Stromal cell of bone marrow (primary cell): ENCODE results near the gene MUC5AC.

Experiments used
- DNase-seq: peaks from one replicate; pipeline ENCODE4 v3.0.0-alpha.2; 2012; ENCODE audit warnings: low read depth

Gene MUC5AC

DNA sequence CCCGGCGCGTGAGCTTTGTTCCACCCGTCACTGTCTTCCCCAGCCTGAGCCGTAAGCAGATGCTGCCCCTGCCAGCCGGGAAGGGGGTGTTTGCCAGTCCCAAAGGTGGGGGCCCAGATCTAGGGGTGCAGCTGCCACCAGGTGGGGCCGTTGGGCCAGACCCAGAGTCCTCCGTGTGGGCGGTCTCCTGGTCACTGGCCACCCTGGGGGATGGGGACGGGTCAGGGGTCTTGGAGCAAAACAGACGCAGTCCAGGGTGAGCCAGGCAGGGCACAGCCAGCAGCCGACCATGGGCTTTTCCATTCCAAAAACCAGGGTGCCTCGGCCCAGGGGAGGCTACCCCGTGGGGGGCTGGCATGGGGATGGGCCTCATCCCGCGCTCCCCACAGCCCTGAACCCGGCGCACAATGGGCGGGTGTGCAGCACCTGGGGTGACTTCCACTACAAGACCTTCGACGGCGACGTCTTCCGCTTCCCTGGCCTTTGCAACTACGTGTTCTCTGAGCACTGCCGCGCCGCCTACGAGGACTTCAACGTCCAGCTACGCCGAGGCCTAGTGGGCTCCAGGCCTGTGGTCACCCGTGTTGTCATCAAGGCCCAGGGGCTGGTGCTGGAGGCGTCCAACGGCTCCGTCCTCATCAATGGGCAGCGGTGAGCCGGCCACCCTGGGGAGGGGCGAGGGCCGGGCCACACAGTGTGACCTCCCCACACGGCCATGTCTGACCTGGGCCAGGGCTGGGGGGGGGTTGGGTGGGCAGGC is 68.7 kb downstream of the MUC5AC start:
- DNase-seq, result no peak

DNA sequence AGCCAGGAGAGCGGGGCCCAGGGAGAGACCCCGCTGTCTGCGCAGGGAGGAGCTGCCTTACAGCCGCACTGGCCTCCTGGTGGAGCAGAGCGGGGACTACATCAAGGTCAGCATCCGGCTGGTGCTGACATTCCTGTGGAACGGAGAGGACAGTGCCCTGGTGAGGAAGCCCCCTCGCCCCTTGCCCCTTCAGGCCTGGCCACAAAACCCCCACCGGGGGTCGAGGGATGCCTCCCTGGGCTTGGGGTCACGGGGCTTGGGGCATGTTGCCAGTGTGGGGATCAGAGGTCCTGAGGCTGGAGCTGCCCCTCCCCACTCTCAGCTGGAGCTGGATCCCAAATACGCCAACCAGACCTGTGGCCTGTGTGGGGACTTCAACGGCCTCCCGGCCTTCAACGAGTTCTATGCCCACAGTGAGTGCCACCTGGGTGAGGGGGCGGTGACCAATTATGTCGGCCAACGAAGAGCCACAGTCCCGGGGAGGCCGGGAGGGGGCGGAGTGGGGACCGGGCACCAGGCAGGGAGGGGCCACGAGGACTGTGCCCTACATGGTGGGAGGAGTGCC is 69.3 kb downstream of the MUC5AC start:
- no peak for DNase-seq

DNA sequence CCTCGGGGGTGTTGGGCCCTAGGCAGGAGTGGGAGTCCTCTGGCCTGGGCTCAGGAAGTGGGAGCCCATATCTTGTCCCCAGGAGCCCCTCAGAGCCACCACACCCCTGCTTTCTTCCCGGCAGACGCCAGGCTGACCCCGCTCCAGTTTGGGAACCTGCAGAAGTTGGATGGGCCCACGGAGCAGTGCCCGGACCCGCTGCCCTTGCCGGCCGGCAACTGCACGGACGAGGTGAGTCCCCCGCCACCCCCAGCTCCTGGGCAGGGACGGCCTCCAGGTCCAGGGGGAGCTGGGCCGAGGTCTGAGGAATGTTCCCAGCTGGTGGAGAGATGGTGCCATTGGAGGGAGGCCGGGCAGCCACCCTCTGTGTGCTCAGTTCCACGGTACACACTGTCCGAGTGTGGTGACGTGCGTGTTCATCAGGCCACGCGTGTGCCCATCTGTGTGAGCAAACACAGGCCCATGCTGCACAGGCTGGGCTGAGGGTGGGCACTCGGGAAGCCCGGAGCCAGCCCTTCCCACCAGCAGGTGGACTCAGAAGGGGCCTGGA is 69.9 kb downstream of the MUC5AC start:
- no peak for DNase-seq

DNA sequence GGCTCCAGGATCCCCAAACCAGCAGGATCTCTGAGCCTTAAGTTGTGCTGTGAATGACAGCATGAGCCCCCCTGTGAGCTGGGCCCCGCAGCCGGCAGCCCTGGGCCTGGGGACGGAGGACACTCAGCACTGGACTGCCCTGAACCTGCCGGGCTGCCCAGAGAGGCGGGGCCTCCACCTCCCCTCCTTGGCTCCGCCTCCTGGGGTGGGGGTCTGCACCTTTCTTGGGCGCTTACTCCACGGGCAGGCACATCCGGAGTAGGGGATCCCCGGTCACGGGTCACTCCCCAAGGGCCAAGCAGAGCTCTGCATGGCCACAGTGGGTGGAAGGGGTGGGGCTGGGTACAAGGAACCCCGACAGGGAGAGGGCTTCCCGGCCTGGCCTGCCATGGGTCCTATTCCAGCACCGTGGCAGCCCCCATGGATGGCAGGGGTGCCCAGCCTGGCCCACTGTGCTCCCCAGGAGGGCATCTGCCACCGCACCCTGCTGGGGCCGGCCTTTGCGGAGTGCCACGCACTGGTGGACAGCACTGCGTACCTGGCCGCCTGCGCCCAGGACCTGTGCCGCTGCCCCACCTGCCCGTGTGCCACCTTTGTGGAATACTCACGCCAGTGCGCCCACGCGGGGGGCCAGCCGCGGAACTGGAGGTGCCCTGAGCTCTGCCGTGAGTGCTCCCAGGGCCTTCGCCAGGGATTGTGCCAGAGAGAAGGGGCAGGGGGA is 70.5 kb downstream of the MUC5AC start:
- no peak for DNase-seq

DNA sequence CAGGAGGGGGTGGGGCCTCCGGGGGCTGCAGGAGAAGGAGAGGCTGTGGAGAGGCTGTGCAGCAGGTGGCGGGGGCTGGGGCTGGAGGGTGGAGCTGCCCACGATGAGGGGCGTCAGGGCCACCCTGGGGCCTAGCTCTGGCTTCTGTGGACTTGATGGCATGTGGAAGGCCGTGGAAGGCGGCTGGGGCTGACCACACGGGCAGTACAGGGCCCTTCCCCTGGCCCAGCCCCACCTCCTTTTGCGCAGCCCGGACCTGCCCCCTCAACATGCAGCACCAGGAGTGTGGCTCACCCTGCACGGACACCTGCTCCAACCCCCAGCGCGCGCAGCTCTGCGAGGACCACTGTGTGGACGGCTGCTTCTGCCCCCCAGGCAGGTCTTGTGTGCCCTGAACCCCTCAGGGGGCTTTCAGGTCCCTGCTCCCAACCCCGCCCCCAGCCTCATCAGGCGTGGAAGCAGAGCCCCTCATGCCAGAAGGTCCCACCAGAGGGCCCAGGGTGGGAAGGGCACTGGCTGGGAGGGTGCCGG is 71.2 kb downstream of the MUC5AC start:
- no peak for DNase-seq

DNA sequence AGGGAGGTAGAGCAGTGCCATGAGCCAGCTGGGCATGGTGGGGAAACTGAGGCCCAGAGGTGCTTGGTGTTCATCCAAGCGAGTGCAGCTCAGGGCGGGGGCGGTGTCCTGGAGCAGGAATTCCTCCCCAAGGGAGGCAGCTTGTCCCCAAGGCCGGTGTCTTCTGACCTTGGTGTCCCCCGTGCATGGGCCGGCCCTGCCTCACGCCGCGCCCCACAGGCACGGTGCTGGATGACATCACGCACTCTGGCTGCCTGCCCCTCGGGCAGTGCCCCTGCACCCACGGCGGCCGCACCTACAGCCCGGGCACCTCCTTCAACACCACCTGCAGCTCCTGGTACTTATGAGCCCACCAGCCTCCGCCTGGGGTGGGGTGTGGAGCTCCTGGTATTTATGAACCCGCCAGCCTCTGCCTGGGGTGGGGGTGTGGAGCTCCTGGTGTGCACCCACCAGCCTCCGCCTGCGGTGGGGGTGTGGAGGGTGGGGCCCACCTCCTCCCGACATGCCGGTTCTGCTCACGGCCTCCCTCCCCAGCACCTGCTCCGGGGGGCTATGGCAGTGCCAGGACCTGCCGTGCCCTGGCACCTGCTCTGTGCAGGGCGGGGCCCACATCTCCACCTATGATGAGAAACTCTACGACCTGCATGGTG is 71.8 kb downstream of the MUC5AC start:
- DNase-seq, result no peak

DNA sequence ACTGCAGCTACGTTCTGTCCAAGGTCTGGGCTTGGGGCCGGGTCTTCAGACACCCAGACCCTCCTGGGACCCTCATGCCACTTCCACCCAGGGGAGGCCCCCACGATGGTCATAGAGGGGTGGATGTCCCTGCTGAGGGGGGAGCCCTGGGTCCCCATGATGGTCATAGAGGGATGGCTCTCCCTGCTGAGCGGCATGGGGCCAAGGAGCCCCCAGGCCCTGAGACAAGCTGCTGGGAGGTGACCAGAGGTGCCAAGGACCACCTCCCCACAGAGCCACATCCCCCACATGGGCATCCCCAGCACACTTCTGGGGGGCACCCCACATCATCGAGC is 72.3 kb downstream of the MUC5AC start:
- DNase-seq, result no peak

DNA sequence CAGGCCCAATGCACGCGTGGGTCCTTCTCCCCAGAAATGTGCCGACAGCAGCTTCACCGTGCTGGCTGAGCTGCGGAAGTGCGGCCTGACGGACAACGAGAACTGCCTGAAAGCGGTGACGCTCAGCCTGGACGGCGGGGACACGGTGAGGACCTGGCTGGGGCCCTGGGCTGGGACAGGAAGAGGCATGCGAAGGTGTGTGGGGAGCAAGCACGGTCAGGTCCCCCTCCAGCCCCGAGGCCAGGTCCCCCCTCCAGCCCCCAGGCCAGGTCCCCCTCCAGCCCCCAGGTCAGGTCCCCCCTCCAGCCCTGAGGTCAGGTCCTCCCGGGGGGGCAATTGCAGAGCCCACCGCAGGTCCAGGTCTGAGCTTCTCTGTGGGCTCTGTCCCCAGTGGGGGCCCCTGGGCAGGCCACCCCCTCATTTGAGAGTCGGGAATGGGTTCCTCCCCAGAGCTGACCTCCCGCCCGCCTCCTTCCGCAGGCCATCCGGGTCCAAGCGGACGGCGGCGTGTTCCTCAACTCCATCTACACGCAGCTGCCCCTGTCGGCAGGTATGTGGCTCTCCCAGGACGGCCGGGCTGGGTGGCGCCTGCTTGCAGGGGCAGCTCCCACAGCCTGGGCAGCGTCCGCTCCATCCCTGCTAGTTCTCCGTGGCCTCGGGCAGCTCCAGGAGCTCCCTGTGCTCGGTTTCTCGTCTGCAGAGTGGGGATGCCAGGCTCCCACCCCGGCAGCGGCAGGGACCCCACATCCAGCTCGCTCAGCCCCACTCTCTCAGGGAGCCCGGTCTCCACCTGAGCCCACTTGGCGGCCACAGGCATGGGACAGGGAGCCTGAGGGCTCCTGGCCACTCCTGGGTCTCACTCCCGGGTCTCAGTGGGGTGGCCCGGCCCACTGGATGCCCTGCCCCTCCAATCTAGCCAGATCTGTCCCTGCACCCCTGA is 73.0 kb downstream of the MUC5AC start:
- no peak for DNase-seq

DNA sequence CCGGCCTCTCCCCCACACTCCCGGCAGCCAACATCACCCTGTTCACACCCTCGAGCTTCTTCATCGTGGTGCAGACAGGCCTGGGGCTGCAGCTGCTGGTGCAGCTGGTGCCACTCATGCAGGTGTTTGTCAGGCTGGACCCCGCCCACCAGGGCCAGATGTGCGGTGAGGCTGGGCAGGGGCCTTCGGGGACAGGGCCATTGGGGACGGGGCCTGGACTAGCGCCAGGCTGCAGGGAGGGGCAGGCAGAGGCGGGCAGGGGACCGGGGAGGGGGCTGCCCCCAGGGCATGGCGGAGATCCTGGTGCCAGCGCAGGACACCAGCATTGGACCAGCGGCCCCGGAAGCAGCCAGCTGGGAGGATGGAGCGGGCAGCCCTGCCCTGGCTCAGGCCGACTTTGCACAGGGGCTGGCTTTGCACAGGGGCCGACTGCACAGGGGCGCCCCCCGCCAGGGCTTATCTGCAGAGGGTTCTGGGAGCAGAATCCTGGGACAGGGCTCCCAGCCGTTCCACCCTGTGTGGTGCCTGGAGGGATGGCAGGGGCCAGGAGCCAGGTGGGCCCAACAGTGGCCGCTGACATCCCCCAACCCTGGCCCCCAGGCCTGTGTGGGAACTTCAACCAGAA is 73.8 kb downstream of the MUC5AC start:
- no peak for DNase-seq

DNA sequence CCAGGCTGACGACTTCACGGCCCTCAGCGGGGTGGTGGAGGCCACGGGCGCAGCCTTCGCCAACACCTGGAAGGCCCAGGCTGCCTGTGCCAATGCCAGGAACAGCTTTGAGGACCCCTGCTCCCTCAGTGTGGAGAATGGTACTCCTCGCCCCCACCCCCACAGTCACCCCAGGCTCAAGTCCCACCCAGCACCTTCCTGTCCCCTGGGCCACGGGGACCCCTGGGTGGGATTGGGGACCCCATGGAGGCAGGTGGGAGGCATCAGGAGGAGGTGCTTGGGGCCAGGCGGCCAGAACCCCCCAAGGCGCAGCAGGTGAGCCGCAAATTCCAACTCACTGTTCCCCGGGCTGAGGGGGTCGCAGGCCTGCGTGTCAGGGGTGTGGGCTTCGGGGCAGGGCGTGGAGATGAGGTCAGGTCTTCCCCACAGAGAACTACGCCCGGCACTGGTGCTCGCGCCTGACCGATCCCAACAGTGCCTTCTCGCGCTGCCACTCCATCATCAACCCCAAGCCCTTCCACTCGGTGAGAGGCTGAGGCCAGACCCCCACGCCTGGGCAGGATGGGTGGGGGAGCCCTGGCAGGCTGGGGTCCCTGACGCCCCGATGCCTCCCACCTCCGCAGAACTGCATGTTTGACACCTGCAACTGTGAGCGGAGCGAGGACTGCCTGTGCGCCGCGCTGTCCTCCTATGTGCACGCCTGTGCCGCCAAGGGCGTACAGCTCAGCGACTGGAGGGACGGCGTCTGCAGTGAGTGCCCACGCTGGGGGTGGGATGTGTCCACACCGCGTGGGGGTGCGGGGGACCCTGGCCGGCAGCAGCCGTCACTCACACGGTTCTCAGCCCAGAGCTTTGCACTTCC is 74.5 kb downstream of the MUC5AC start:
- DNase-seq, result no peak

DNA sequence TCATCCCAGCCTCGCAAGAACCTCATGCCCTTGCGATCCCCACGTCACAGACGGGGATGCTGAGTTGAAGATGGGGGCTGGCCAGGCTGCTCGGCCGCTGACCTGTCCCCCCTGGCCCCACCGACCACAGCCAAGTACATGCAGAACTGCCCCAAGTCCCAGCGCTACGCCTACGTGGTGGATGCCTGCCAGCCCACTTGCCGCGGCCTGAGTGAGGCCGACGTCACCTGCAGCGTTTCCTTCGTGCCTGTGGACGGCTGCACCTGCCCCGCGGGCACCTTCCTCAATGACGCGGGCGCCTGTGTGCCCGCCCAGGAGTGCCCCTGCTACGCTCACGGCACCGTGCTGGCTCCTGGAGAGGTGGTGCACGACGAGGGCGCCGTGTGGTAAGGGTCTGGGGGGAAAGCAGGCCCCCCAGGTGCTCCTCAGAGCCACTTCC is 75.1 kb downstream of the MUC5AC start:
- no peak for DNase-seq

DNA sequence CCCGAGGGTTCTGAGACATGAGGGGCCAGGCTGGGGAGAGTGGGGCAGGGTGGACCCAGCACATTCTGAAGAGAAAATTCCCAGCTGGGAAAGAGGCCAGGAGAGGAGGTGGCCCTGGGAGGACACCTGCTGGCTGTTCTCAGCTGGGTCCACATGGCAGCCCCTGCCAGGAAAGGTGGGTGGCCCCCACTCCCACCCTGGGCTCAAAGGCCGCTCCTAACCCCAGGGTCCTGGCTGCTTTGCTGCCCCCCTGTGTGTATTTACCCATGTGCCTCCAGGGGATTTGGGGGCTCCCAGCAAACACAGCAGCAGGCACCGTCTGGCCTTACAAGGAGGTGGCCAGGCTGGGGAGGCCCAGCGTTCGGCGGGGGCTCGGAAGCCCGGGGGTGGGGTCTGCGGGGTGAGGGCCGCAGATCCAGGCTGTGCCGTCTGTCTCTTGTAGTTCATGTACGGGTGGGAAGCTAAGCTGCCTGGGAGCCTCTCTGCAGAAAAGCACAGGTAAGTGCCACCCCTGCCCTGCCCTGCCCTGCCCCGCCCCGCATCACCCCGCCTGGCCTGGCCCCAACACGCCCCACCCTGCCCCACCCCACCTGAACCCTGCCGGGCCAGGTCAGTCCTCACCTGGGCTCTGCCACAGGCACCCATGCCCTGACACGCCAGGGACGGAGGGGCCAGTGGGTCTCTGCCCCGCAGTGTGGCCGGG is 75.7 kb downstream of the MUC5AC start:
- no peak for DNase-seq

DNA sequence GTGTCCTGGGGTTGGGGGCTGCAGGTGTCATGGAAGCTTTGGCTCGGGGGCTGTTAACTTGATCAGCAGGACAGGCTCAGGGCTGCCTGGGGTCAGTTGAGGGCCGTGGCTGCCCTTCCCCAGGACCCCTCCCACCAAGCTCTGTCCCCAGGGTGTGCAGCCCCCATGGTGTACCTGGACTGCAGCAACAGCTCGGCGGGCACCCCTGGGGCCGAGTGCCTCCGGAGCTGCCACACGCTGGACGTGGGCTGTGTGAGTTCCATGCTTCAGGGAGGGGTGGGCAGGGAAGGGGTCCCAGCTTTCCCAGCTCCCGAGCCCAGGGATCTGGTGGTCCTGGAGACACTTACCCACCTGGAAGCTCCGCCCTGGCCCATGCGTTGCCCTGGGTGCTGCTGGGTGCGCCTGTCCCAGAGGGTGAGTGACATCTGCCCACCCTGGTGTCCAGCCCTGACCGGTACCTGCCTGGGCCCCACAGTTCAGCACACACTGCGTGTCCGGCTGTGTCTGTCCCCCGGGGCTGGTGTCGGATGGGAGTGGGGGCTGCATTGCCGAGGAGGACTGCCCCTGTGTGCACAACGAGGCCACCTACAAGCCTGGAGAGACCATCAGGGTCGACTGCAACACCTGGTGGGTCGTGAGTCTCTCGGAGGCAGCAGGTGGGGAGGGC is 76.4 kb downstream of the MUC5AC start:
- DNase-seq, result no peak

DNA sequence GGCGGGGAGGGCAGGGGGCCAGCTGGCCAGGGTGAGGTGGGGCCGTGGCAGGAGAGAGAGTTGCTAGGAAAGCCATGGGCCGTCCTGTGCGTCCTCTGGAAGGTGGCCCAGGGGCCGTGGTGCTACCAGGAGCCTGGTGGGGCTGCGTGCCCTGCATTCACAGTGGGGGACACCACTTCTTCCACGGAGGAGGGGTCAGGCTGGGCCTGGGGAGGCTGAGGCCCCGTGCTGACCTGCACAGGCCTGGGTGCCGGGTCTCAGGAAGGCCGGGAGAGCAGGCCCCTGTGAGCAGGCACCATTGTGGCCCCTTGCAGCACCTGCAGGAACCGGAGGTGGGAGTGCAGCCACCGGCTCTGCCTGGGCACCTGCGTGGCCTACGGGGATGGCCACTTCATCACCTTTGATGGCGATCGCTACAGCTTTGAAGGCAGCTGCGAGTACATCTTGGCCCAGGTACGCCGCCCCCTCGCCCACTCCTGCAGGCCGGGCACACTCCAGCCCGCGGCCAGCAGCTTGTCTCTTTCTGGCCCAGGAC is 77.1 kb downstream of the MUC5AC start:
- no peak for DNase-seq

DNA sequence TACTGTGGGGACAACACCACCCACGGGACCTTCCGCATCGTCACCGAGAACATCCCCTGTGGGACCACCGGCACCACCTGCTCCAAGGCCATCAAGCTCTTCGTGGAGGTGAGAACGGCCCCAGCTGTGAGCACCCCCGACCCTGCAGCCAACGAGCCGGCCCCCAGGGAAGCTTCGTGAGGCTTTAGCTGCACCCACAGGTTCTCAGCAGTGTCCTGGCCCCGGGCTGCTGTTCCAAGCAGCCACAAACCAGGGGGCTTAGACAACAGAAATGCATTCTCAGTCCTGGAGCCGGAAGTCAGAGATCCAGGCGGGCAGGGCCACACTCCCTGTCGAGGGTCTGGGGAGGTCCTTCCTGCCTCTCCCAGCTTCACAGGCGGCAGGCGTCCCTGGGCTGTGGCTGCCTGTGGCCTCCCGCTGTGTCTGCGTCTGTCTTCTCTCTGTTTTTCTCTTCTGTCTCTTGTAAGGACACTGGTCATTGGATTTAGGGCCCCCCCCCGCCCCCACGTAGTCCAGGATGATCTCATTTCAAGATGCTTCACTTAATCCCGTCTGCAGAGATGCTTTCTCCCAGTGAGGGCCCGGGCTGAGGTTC is 77.7 kb downstream of the MUC5AC start:
- no peak for DNase-seq

DNA sequence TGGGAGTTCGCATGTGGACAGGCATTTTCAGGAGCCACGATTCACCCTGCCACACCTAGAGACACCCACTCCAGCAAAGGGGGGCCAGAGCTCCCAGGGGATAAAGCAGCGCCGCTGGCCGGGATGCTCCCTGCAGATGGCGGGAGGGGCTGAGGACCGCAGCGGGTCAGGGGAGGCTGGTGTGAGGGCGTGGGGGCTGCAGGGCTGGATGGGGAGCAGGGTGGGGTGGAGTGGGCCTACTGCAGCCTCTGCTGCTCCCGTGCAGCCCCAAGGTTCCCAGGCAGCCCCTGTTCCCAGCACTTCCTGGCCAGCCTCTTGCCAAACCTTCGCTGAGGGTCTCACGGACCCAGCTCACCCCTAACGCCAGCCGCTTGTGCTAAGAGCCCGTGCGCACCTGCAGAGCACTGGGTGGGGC is 78.2 kb downstream of the MUC5AC start:
- DNase-seq, result no peak

DNA sequence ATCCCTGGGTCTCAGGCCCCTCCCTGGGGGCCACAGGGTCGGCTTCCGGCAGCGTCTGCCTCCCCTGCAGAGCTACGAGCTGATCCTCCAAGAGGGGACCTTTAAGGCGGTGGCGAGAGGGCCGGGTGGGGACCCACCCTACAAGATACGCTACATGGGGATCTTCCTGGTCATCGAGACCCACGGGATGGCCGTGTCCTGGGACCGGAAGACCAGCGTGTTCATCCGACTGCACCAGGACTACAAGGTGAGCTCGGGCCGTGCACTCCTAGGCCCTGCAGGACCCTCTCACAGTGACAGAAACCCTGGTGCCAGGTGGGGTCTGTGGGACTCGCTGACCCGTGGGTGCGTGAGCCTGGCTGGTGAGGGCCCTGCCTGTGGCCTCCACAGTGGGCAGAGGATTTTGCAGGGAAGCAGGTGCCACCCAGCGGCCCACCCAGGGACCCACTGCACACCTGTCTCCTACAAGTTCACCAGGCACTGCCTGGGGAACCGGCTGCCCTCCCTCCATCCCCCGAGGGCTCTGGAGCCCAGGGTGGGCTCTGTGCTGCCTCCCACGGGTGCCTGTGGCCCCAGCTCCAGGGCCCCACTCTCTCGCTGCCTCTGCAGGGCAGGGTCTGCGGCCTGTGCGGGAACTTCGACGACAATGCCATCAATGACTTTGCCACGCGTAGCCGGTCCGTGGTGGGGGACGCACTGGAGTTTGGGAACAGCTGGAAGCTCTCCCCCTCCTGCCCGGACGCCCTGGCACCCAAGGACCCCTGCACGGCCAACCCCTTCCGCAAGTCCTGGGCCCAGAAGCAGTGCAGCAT is 78.8 kb downstream of the MUC5AC start:
- DNase-seq, result no peak
